Gastrocnemius medialis (tissue), 4 donors: ENCODE results near the gene ING2. TPM values are rescaled to one million over a fixed set of nuclear protein-coding genes. Genes with fewer than 3 reads are reported as not detected.

Experiments
- ATAC-seq, 2 donors: fragments of 150-250 bp; one replicate each; pipeline ENCODE4 v1.9.1; 2016
- DNase-seq, 2 donors: peaks; one replicate each; pipeline ENCODE4 v3.0.0-alpha.2; 2019
- H3K27ac ChIP-seq, 4 donors: fragments of 200-600 bp; sonication (generic); 1 replicate in 1 of 4; 2 replicates in 3 of 4; pipeline ENCODE4 v1.5.1; 2016 to 2018; ENCODE audit warnings: mild to moderate bottlenecking in 2 of 4, moderate library complexity in 1 of 4
- H3K27me3 ChIP-seq, 3 donors: fragments of 200-600 bp; sonication (generic) in 2 of 3; 1 replicate in 1 of 3; 2 replicates in 2 of 3; pipeline versions ENCODE4 v1.5.1 to v1.6.0; 2016 to 2019; ENCODE audit warnings: mild to moderate bottlenecking in 1 of 3, moderate library complexity in 1 of 3
- H3K36me3 ChIP-seq, 2 donors: fragments of 200-600 bp; sonication (generic) in 1 of 2; one replicate each; pipeline ENCODE4 v1.5.1; 2017 to 2018
- H3K4me1 ChIP-seq, 2 donors: fragments of 200-600 bp; sonication (generic) in 1 of 2; one replicate each; pipeline ENCODE4 v1.5.1; 2016 to 2017; ENCODE audit warnings: mild to moderate bottlenecking in 2 of 2
- H3K4me3 ChIP-seq, 4 donors: fragments of 200-600 bp; sonication (generic) in 3 of 4; 1 replicate in 1 of 4; 2 replicates in 3 of 4; pipeline ENCODE4 v1.5.1; 2016 to 2019; ENCODE audit warnings: mild to moderate bottlenecking in 2 of 4
- H3K9me3 ChIP-seq, 3 donors: fragments of 200-600 bp; sonication (generic) in 2 of 3; 1 replicate in 1 of 3; 2 replicates in 2 of 3; pipeline ENCODE4 v1.5.1; 2016 to 2019
- POLR2A ChIP-seq, 2 donors: fragments of 450-650 bp; IDR thresholded peaks; one replicate each; pipeline ENCODE4 v1.6.1; 2017; ENCODE audit warnings: antibody characterized with exemption in 2 of 2, mild to moderate bottlenecking in 2 of 2, moderate library complexity in 2 of 2
- in situ Hi-C, 4 donors: fragments of 200-750 bp; cut with MboI; loops; one replicate each; pipeline versions ENCODE4 v1.15.0 to v1.8.0; 2017; ENCODE audit warnings: low sequenced_read_pairs in 4 of 4
- intact Hi-C: fragments of 100-400 bp; cut with DNase I; formaldehyde crosslinking; loops from one replicate; pipeline ENCODE4 v1.15.1; 2023; ENCODE audit warnings: low total_unique reads
- total RNA-seq, 4 donors: library from RNA; depleted of rRNA; stranded (reverse); fragments of >200 nt; gene quantifications; one replicate each; pipeline versions ENCODE4 v1.1.0 to v1.2.3, GENCODE V29; 2016
- TF ChIP-seq, protein P1 (sequence below), 5 experiments: fragments of 450-650 bp in 3 of 5; fragments of 200-600 bp in 2 of 5; sonication (generic) in 2 of 5; IDR thresholded peaks in 4 of 5; conservative IDR thresholded peaks in 1 of 5; 1 replicate in 4 of 5; 2 replicates in 1 of 5; pipeline ENCODE4 v1.5.1; 2016 to 2019; ENCODE audit warnings: antibody characterized with exemption in 5 of 5, mild to moderate bottlenecking in 3 of 5, moderate library complexity in 3 of 5

The ING2 gene
- total RNA-seq, 4 donors from 2014 or later = 18.9 to 46.2 (median 24.0) TPM

DNA sequence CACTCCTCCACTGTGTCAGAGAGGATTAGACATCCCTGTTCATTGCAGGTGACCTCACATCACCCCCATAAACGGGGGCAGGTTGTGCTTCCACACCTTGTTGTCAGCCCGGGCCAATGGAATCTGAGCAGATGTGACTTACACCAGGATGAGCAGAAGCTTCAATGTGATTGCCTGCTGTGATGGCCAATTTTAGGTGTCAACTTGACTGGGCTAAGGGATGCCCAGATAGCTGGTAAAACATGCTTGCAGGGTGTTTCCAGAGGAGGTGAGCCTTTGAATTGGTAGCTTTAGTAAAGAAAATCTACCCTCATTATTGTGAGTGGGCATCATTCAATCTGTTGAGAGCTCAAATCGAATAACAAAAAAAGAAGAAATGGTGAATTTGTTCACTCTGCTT, 52.1 kb downstream of the ING2 start:
- Histone ChIP-seq H3K27ac (no peak overlapping the region), H3K27me3 (no peaks in the 10 kb centered on the region), H3K4me3 (no peak overlapping the region), H3K4me1 (no peaks in the 10 kb centered on the region), H3K9me3 (no peaks in the 10 kb centered on the region), H3K36me3 (no peaks in the 10 kb centered on the region)
- ATAC-seq (no peak), DNase-seq (no peak)
- TF ChIP-seq, protein P1, sequence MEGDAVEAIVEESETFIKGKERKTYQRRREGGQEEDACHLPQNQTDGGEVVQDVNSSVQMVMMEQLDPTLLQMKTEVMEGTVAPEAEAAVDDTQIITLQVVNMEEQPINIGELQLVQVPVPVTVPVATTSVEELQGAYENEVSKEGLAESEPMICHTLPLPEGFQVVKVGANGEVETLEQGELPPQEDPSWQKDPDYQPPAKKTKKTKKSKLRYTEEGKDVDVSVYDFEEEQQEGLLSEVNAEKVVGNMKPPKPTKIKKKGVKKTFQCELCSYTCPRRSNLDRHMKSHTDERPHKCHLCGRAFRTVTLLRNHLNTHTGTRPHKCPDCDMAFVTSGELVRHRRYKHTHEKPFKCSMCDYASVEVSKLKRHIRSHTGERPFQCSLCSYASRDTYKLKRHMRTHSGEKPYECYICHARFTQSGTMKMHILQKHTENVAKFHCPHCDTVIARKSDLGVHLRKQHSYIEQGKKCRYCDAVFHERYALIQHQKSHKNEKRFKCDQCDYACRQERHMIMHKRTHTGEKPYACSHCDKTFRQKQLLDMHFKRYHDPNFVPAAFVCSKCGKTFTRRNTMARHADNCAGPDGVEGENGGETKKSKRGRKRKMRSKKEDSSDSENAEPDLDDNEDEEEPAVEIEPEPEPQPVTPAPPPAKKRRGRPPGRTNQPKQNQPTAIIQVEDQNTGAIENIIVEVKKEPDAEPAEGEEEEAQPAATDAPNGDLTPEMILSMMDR (IDR thresholded peaks at IDR 0.05 in 4 of 5, conservative IDR thresholded peaks at IDR 0.05 in 1 of 5) = no peak
- no peak for TF ChIP-seq POLR2A (IDR thresholded peaks at IDR 0.05)
- intact Hi-C loops = no loop called here
- in situ Hi-C loops = no loop called here

DNA sequence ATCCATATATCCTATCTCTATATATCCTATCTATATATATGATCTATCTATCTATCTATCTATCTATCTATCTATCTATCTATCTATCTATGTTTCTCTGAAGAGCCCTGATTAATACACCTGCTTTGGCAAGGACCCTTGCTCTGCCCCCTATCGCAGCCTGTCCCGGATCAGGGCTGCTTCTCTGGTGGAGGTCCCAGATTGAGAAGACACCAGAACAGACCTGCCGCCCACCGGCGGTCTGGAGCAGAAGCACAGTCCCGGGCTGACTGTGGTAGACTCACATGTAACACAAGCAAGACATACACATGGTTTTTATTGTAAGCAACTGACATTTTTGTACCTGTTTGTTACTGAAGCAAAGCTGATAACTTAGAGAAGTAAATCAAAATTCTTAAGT, 52.8 kb downstream of the ING2 start:
- no peaks in the 10 kb centered on the region for H3K36me3 ChIP-seq
- H3K9me3 ChIP-seq = no peaks in the 10 kb centered on the region
- no peak overlapping the region for H3K4me3 ChIP-seq
- H3K27ac ChIP-seq = no peak overlapping the region
- intact Hi-C loops = no loop called here
- no peaks in the 10 kb centered on the region for H3K4me1 ChIP-seq
- H3K27me3 ChIP-seq = no peaks in the 10 kb centered on the region
- in situ Hi-C loops = no loop called here
- ATAC-seq = no peak
- TF ChIP-seq POLR2A (IDR thresholded peaks at IDR 0.05) = no peak
- TF ChIP-seq, protein P1 (IDR thresholded peaks at IDR 0.05 in 4 of 5, conservative IDR thresholded peaks at IDR 0.05 in 1 of 5) = no peak
- DNase-seq = no peak

DNA sequence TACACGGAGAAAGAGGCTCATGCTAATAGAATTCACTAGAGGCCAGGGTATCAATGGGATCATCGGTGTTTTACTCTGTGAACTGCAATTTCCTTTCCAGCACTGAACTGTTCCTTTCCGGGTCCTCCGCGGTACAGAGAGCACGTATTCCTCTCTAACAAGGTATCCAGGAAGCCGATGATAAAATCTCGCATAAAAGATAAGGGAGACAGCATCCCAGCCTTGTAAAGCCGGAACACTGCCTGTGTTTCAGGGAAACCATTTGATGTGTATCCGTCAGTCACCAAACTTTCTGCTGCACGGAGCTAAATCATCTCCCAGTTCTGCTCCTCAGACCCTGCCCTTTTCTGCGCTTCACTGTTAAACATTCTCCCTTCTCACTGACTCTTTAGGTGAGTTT, 54.0 kb downstream of the ING2 start:
- TF ChIP-seq, protein P1 (IDR thresholded peaks at IDR 0.05 in 4 of 5, conservative IDR thresholded peaks at IDR 0.05 in 1 of 5) = no peak
- no peak for TF ChIP-seq POLR2A (IDR thresholded peaks at IDR 0.05)
- intact Hi-C loops = no loop called here
- in situ Hi-C loops = no loop called here
- Histone ChIP-seq H3K27ac (no peak overlapping the region), H3K9me3 (no peaks in the 10 kb centered on the region), H3K4me1 (no peaks in the 10 kb centered on the region), H3K27me3 (no peaks in the 10 kb centered on the region), H3K36me3 (no peaks in the 10 kb centered on the region), H3K4me3 (no peak overlapping the region)
- DNase-seq (no peak), ATAC-seq (no peak)

DNA sequence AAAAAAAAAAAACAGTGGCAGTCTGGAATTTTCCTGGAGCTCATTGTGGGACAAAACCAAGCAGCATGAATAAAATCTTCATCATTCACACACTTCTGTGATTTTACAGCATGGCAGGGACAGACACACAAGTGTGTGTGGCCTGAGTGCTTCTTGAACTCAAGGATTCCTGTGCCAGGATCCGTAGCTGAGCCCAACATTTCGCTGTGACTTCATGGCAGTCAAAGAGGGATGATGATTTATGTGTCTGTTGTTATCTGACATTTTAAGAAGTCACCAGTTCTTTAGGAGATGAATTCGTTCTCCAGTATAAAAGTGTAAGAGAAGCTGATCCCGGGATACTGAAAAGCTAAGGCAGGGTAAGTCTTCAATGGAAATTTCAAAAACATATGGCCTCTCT, 57.0 kb downstream of the ING2 start:
- TF ChIP-seq POLR2A (IDR thresholded peaks at IDR 0.05) = no peak
- TF ChIP-seq, protein P1 (IDR thresholded peaks at IDR 0.05 in 4 of 5, conservative IDR thresholded peaks at IDR 0.05 in 1 of 5) = no peak
- no peaks in the 10 kb centered on the region for H3K27me3 ChIP-seq
- DNase-seq = no peak
- no peaks in the 10 kb centered on the region for H3K4me1 ChIP-seq
- intact Hi-C loops (no loop called here), in situ Hi-C loops (no loop called here)
- no peaks in the 10 kb centered on the region for H3K9me3 ChIP-seq
- no peak overlapping the region for H3K4me3 ChIP-seq
- ATAC-seq = no peak
- H3K36me3 ChIP-seq = no peaks in the 10 kb centered on the region
- no peak overlapping the region for H3K27ac ChIP-seq

Other genes starting within 250 kb of the ING2 start
- not detected for gene CLDN22, start 184.8 kb upstream of the ING2 start, total RNA-seq
- gene CLDN24, start 182.6 kb upstream of the ING2 start, total RNA-seq = not detected
- 10 to 100 TPM in 3 of 4 donors, 1 to 10 TPM in 1; 9.2 to 17.3 (median 12.2) TPM for gene CDKN2AIP, start 60.4 kb upstream of the ING2 start, total RNA-seq
- gene RWDD4, start 154.1 kb downstream of the ING2 start, total RNA-seq = 10 to 100 TPM; 34.6 to 65.2 (median 51.9) TPM
- gene TRAPPC11, start 154.2 kb downstream of the ING2 start, total RNA-seq = 10 to 100 TPM; 19.3 to 31.7 (median 20.8) TPM